Stromal cell of bone marrow (primary cell): ENCODE results near the gene KCNJ13.

Experiments
- DNase-seq: peaks from one replicate; pipeline ENCODE4 v3.0.0-alpha.2; 2012; ENCODE audit warnings: low read depth

Gene KCNJ13

GRCh38 chr2:232776435-232776834 lies at the start of gene KCNJ13:
Gene KCNJ13, minus strand, starts transcription at chr2:232776565. Its CDS starts 5,203 bp downstream, at chr2:232771362.
- no peak for DNase-seq

GRCh38 chr2:232817756-232818155 lies 41.4 kb upstream of the KCNJ13 start:
- no peak for DNase-seq

- no peak for DNase-seq
Measured at GRCh38 chr2:232816657-232817056, 40.3 kb upstream of the KCNJ13 start.

GRCh38 chr2:232815569-232815968 lies 39.2 kb upstream of the KCNJ13 start:
- no peak for DNase-seq

GRCh38 chr2:232810444-232810843 lies 34.1 kb upstream of the KCNJ13 start:
- no peak for DNase-seq

GRCh38 chr2:232809349-232810124 lies 33.2 kb upstream of the KCNJ13 start:
- no peak for DNase-seq

GRCh38 chr2:232802091-232802490 lies 25.7 kb upstream of the KCNJ13 start:
- no peak for DNase-seq

GRCh38 chr2:232800166-232800565 lies 23.8 kb upstream of the KCNJ13 start:
- DNase-seq = no peak

- DNase-seq = no peak
Measured at GRCh38 chr2:232798187-232798586, 21.8 kb upstream of the KCNJ13 start.

- peak; percentile 18 for DNase-seq
Measured at GRCh38 chr2:232795920-232796319, 19.6 kb upstream of the KCNJ13 start.

GRCh38 chr2:232794981-232795380 lies 18.6 kb upstream of the KCNJ13 start:
- no peak for DNase-seq

- DNase-seq = no peak
Measured at GRCh38 chr2:232793271-232793670, 16.9 kb upstream of the KCNJ13 start.

- no peak for DNase-seq
Measured at GRCh38 chr2:232791518-232791917, 15.2 kb upstream of the KCNJ13 start.

- DNase-seq = no peak
Measured at GRCh38 chr2:232789082-232789481, 12.7 kb upstream of the KCNJ13 start.

GRCh38 chr2:232787806-232788205 lies 11.4 kb upstream of the KCNJ13 start:
- DNase-seq = no peak

- DNase-seq = no peak
Measured at GRCh38 chr2:232783278-232783677, 6.9 kb upstream of the KCNJ13 start.

GRCh38 chr2:232781765-232782164 lies 5.4 kb upstream of the KCNJ13 start:
- peak; percentile 23 for DNase-seq

- DNase-seq = no peak
Measured at GRCh38 chr2:232779934-232780333, 3.6 kb upstream of the KCNJ13 start.

- DNase-seq = no peak
Measured at GRCh38 chr2:232779465-232779864, 3.1 kb upstream of the KCNJ13 start.

- no peak for DNase-seq
Measured at GRCh38 chr2:232777276-232777675, 911 bp upstream of the KCNJ13 start.

- DNase-seq = no peak
Measured at GRCh38 chr2:232773815-232774214, 2.5 kb downstream of the KCNJ13 start.

GRCh38 chr2:232772531-232772930 lies 3.8 kb downstream of the KCNJ13 start:
- DNase-seq = no peak

GRCh38 chr2:232771870-232772269 lies 4.5 kb downstream of the KCNJ13 start:
- no peak for DNase-seq

- no peak for DNase-seq
Measured at GRCh38 chr2:232770207-232770606, 6.2 kb downstream of the KCNJ13 start.
